Colonic mucosa (tissue), 4 donors: ENCODE measurements around the gene NFE2L1. TPM values are rescaled to one million over a fixed set of nuclear protein-coding genes. Genes with fewer than 3 reads are reported as not detected.
"Not testable (repeated sequence)": the region's sequence is repeated elsewhere in the genome, so short reads cannot be mapped to it uniquely, and the experiment has no call there.

Source experiments
- DNase-seq: peaks from one replicate; pipeline ENCODE4 v3.0.0-alpha.2; 2020
- H3K27ac ChIP-seq: fragments of 200-600 bp; one replicate; pipeline ENCODE4 v1.8.0; 2021
- H3K27me3 ChIP-seq: fragments of 200-600 bp; one replicate; pipeline ENCODE4 v1.8.0; 2021
- H3K36me3 ChIP-seq: fragments of 200-600 bp; one replicate; pipeline ENCODE4 v1.8.0; 2021
- H3K4me1 ChIP-seq: fragments of 200-600 bp; one replicate; pipeline ENCODE4 v1.8.0; 2021; ENCODE audit warnings: mild to moderate bottlenecking
- H3K4me3 ChIP-seq: fragments of 200-600 bp; one replicate; pipeline ENCODE4 v1.8.0; 2021
- H3K9ac ChIP-seq, 2 donors: one replicate each; pipeline ENCODE4 v1.7.0; 2013; ENCODE audit warnings: control low read depth in 2 of 2, low read depth in 2 of 2, low read length in 2 of 2
- H3K9me3 ChIP-seq: fragments of 200-600 bp; one replicate; pipeline ENCODE4 v1.8.0; 2021
- intact Hi-C: fragments of 100-400 bp; cut with DNase I; formaldehyde crosslinking; loops from one replicate; pipeline ENCODE4 v1.14.1; 2022
- total RNA-seq, 2 donors: library from RNA; stranded (reverse); fragmentation: NEBNext Ultra II Directional in 1 of 2; extraction: Animal tissue kit (Norgen Biotek cat#: 25700) in 1 of 2; gene quantifications; one replicate each; pipeline ENCODE4 v1.2.1, GENCODE V29; 2021
- TF ChIP-seq, protein P1 (sequence below): fragments of 200-600 bp; IDR thresholded peaks from one replicate; pipeline ENCODE4 v1.8.0; 2022; ENCODE audit warnings: antibody characterized with exemption, mild to moderate bottlenecking
- donor health status: healthy.
- donor health status: DM: no; HTN: no; CAD: no.
- donor health status: DM: no; HTN: no; CAD: no.

The NFE2L1 gene
- total RNA-seq, 2 donors from 2014 or later, result 158 to 264 TPM

DNA sequence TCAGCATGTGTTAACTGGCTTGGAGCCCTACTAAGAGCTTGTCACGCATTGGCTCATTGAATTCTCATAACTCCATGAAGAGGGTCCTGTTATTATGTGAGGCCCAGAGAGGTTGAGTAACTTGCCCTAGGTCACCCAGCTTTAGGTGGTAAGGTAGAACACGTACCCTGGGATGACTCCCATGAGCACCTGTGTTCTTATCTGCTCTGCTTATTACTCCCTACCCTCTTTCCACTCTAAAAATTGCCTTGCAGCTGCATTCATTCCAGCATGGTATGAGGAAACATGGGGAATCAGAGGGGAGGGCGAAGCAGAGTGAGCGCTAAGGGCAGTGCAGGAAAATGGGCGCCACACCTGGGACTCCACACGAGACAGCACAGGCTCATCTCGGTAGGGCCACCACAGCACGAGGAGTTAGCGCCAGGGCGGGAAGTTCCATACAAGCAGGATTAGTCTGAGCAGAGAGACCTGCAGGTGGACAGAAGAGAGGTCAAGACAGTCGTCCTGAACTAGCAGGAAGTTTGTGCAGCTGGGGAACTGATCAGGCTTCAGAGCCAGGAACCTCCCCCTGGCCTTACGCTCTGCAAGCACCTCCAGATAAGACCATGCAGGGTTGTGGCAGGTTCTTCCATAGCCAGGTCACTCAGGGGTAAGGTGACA is 20.7 kb upstream of the NFE2L1 start:
- Histone ChIP-seq H3K9ac (no peak overlapping the region), H3K27me3 (no peaks in the 10 kb centered on the region), H3K36me3 (no peaks in the 10 kb centered on the region), H3K4me1 (peaks cover 12% of the 10 kb centered on the region), H3K27ac (no peak overlapping the region), H3K9me3 (no peaks in the 10 kb centered on the region), H3K4me3 (no peak overlapping the region)
- intact Hi-C loops, result loop anchor here (5.0 kb wide), 1 partner anchor 105 kb away; no protein-coding TSS in a partner anchor
- TF ChIP-seq, protein P1, sequence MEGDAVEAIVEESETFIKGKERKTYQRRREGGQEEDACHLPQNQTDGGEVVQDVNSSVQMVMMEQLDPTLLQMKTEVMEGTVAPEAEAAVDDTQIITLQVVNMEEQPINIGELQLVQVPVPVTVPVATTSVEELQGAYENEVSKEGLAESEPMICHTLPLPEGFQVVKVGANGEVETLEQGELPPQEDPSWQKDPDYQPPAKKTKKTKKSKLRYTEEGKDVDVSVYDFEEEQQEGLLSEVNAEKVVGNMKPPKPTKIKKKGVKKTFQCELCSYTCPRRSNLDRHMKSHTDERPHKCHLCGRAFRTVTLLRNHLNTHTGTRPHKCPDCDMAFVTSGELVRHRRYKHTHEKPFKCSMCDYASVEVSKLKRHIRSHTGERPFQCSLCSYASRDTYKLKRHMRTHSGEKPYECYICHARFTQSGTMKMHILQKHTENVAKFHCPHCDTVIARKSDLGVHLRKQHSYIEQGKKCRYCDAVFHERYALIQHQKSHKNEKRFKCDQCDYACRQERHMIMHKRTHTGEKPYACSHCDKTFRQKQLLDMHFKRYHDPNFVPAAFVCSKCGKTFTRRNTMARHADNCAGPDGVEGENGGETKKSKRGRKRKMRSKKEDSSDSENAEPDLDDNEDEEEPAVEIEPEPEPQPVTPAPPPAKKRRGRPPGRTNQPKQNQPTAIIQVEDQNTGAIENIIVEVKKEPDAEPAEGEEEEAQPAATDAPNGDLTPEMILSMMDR, result no peak
- DNase-seq, result no peak

- Histone ChIP-seq H3K27me3 (no peaks in the 10 kb centered on the region), H3K9ac (no peak overlapping the region), H3K4me3 (no peak overlapping the region), H3K36me3 (no peaks in the 10 kb centered on the region), H3K9me3 (no peaks in the 10 kb centered on the region), H3K27ac (no peak overlapping the region), H3K4me1 (peaks cover 12% of the 10 kb centered on the region)
- TF ChIP-seq, protein P1, result no peak
- no peak for DNase-seq
- intact Hi-C loops, result loop anchor here (5.0 kb wide), 1 partner anchor 104 kb away; no protein-coding TSS in a partner anchor
These were observed 19.4 kb upstream of the NFE2L1 start for GRCh38 chr17:48028736-48029135.

GRCh38 chr17:48030531-48030930 is 17.6 kb upstream of the NFE2L1 start:
- Histone ChIP-seq H3K4me3 (no peak overlapping the region), H3K27me3 (no peaks in the 10 kb centered on the region), H3K9ac (no peak overlapping the region), H3K27ac (no peak overlapping the region), H3K4me1 (peaks cover 7% of the 10 kb centered on the region), H3K36me3 (no peaks in the 10 kb centered on the region), H3K9me3 (no peaks in the 10 kb centered on the region)
- intact Hi-C loops, result no loop called here
- no peak for DNase-seq
- TF ChIP-seq, protein P1, result no peak

- Histone ChIP-seq H3K9me3 (no peaks in the 10 kb centered on the region), H3K27ac (no peak overlapping the region), H3K4me1 (peaks cover 2% of the 10 kb centered on the region), H3K27me3 (no peaks in the 10 kb centered on the region), H3K36me3 (no peaks in the 10 kb centered on the region), H3K9ac (no peak overlapping the region), H3K4me3 (no peak overlapping the region)
- TF ChIP-seq, protein P1, result no peak
- intact Hi-C loops, result no loop called here
- DNase-seq, result no peak
These were observed 16.2 kb upstream of the NFE2L1 start for GRCh38 chr17:48031966-48032365.

DNA sequence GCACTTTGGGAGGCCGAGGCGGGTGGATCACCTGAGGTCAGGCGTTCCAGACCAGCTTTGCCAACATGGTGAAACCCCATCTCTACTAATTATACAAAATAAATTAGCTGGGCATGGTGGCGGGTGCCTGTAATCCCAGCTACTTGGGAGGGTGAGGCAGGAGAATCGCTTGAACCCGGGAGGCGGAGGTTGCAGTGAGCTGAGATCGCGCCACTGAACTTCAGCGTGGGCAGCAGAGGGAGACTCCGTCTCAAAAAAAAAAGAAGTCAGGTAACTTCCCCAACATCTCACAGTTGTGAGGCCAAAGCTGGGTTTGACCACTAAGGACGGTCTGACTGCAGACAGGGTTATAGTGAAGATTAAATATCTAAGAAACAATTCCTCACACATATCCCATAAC is 13.4 kb upstream of the NFE2L1 start:
- H3K4me3 ChIP-seq, DNase-seq, intact Hi-C loops, H3K27ac ChIP-seq, H3K36me3 ChIP-seq, H3K9me3 ChIP-seq, H3K9ac ChIP-seq, H3K27me3 ChIP-seq, H3K4me1 ChIP-seq: not testable (repeated sequence)

DNA sequence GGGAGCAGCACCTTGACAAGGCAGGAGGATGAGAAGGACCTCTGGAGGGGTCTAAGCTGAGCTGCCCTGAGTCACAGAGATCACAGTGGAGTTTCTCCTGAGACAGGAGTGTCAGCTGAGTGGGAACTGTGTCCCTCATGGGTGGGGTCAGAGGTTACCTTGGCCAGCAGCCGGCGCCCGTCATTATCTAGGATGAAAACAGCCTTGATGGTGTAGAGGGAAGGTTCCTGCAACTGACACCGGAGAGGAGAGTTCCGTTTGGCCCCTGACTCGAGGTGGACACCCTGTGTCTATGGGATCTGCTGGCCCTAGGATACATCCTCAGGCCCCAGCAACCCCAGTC is 11.5 kb upstream of the NFE2L1 start:
- Histone ChIP-seq H3K9me3 (no peaks in the 10 kb centered on the region), H3K36me3 (no peaks in the 10 kb centered on the region), H3K27me3 (no peaks in the 10 kb centered on the region), H3K9ac (peak overlapping the region in 1 of 2 donors; percentile 69), H3K4me1 (peaks cover 5% of the 10 kb centered on the region), H3K27ac (no peak overlapping the region), H3K4me3 (peak overlapping the region; percentile 71)
- no peak for DNase-seq
- intact Hi-C loops, result no loop called here
- TF ChIP-seq, protein P1, result no peak
